ENCODE measurements around the gene LYAR.
A peak's percentile ranks its signal among the peaks of the same experiment; 100 is the strongest.

LYAR gene, protein sequence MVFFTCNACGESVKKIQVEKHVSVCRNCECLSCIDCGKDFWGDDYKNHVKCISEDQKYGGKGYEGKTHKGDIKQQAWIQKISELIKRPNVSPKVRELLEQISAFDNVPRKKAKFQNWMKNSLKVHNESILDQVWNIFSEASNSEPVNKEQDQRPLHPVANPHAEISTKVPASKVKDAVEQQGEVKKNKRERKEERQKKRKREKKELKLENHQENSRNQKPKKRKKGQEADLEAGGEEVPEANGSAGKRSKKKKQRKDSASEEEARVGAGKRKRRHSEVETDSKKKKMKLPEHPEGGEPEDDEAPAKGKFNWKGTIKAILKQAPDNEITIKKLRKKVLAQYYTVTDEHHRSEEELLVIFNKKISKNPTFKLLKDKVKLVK

DNA sequence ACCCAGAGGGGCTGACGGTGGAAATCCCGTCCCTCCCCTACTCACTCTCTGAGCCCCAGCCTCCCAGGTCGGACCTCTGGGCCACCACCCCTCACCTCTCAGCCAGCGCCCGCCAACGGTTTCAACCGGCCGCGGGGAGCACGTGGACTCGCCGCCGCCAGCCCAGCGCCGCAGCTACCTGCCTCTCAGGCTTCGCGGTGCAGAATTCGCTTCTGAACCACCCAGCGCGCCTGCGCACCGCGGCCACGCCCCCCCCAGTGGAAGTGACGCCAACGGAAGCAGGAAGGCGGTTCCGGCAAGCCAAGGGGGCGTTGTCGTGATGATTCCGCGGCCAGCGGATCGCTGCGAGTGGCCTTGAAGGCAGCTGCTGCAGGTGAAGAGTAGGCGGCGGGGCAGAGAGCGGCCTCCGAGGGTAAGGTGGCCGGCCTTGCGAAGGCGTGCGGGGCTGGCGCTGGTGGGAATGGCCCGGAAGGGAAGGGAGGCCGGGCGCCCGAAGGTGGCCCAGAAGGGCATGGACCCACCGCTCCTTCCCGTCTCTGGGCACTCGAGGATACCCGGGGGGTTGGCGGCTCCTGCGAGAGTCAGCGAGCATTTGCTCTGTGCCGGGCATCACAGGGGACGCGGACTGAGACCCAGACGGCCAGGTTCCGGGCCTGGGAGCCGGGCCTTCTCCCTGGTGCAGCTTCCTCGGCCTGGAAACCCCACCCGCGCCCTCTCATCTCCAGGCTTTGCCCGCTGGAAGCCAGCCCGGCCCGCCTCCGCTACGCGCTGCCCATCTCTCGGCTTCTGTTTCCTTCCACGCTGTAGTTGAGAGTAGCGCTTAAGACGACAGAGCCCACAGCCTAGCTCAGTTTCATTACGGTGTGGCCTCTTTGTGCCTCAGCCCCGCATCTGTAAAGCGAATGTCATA lies at the start of gene LYAR, which contains the start of gene ZBTB49:
Gene LYAR, minus strand, starts transcription at position 214 of the 910 bp plus-strand sequence. CDS start 6,412 bp downstream, outside the sequence.
Gene ZBTB49, plus strand, starts transcription at position 311 of the 910 bp plus-strand sequence. CDS start 9,695 bp downstream, outside the sequence.
- peak; percentile 68 for DNase-seq

- DNase-seq, result no peak
These were observed 49.6 kb upstream of the LYAR start for GRCh38 chr4:4339504-4340085.

GRCh38 chr4:4338210-4339001 lies 48.5 kb upstream of the LYAR start:
- no peak for DNase-seq

DNA sequence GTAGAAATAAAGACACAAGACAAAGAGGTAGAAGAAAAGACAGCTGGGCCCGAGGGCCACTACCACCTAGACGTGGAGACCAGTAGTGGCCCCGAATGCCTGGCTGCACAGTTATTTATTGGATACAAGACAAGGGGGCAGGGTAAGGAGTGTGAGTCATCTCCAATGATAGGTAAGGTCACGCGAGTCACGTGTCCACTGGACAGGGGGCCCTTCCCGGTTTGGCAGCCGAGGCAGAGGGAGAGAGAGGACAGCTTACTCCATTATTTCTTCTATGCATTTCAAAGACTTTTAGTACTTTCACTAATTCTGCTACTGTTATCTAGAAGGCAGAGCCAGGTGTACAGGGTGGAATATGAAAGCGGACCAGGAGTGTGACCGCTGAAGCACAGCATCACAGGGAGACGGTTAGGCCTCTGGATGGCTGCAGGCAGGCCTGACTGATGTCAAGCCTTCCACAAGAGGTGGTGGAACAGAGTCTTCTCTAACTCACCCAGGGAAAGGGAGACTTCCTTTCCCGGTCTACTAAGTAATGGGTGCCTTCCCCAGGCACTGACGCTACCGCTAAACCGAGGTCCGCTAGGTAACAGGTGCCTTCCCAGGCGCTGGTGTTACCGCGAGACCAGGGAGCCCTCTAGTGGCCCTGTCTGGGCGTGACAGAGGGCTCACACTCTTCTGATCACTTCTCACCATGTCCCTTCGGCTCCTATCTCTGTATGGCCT lies 45.0 kb upstream of the LYAR start:
- peak; percentile 36 for DNase-seq

DNA sequence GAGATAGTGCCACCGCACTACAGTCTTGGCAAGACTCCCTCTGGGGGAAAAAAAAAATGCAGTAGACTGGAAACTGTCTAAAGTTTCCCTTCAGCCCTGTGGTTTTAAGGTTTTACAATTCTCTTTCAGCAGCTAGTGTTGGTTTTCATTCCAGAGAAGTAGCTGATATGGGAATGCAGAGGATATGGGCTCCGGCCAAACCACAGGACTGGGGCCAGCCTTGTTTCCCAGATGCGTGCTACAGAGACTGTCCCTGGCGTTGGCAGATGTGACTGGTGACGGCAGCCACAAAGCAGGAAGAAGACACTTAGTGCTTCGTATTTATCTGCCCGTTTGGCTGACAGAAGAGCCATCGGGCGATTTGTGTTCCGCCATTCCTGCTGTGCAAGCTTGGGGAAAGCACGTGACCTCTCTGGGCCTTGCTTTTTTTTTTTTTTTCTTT lies 43.3 kb upstream of the LYAR start:
- no peak for DNase-seq

DNA sequence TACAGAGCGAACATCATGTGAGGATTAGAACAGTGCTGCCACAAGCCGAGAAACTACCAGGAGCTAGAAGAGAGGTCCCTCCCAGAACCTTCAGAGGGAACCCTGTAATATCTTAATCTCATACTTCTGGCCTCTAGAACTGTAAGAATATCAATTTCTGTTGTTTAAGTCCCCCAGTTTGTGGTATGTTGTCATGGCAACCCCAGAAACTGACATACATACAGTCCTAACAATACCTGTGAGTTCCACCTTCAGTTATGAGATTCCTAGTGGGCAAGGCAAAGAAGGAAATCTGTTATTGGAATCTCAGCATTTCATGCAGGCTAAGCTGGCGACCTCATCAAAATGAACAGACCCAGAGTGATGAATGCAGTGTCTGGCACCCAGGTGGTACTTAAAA lies 42.6 kb upstream of the LYAR start:
- DNase-seq, result no peak

DNA sequence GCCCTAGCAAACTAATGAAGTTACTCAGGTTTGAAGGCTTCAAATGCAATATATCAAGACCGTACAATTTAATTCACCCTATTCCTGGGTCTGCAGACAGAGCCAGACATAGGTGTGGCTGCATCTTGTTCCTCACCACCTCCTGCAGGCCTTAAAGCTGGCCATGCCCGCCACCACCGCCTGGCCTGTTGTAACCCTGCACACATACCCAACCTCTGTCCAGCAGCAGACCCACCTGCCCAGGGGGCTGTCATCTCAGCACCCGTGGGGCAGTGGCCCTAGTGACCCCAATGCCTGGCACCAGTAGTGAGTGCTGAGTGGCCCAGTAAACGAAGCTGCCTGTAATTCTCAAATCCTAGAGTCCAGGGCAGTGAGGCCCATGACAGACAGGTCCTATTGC lies 40.8 kb upstream of the LYAR start:
- no peak for DNase-seq

DNA sequence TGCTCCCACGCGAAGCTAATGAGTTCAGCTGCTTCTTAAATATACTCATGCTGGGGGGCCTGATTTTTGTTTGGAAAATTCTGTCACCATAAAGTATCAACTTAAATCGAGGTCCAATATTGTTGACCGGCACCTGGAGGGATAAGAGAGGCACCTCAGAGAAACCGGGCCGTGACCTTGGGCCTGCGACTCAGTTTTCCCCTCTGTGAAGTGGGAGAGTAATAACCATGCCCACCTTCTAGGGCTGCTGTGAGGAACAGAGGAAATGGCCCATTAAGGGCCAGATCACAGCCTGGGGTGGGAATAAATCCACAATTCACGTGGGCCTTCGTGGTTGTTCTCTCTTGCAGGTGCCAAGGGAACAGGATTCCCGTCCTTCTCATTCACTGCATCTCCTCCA lies 39.5 kb upstream of the LYAR start:
- no peak for DNase-seq

- no peak for DNase-seq
These were observed 38.9 kb upstream of the LYAR start for GRCh38 chr4:4328840-4329239.

DNA sequence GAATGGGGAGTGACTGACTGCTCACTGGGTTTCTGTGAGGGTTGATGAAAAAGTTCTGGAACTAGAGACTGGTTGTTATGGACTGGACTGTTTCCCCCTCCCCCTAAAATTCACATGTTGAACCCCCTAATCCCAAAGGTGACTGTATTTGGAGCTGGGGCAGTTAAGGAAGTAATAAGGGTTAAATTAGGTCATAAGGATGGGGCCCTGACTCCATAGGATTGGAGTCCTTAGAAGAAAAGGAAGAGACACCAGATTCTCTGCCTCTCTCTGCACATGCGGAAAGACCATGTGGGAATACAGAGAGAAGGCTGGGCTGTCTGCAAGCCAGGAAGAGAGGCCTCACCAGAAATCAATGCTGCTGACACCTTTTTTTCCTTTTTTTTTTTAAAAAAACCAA lies 38.3 kb upstream of the LYAR start:
- DNase-seq, result no peak

GRCh38 chr4:4327652-4328121 lies 37.7 kb upstream of the LYAR start:
- DNase-seq, result no peak

- DNase-seq, result no peak
These were observed 36.2 kb upstream of the LYAR start for GRCh38 chr4:4326166-4326565.

DNA sequence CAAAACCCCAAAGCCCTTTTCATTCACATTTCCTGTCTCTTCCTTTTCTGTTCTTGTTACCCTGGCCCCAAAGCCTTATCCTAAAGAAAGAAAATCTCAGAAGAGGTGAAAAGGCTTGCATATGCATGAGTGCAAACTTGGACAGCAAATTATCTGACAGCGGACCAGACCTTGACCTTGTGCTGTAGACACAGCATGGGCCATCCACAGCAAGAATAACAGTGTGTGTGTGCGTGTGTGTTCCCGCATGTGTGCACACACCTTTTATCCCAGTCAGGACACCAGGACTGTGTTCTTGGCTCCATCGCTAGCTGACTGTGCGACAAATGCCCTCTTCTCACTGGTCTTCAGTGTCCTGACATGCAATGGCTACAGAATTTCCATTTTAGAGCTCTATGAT lies 35.4 kb upstream of the LYAR start:
- DNase-seq, result no peak

GRCh38 chr4:4323705-4324534 lies 34.0 kb upstream of the LYAR start:
- no peak for DNase-seq

DNA sequence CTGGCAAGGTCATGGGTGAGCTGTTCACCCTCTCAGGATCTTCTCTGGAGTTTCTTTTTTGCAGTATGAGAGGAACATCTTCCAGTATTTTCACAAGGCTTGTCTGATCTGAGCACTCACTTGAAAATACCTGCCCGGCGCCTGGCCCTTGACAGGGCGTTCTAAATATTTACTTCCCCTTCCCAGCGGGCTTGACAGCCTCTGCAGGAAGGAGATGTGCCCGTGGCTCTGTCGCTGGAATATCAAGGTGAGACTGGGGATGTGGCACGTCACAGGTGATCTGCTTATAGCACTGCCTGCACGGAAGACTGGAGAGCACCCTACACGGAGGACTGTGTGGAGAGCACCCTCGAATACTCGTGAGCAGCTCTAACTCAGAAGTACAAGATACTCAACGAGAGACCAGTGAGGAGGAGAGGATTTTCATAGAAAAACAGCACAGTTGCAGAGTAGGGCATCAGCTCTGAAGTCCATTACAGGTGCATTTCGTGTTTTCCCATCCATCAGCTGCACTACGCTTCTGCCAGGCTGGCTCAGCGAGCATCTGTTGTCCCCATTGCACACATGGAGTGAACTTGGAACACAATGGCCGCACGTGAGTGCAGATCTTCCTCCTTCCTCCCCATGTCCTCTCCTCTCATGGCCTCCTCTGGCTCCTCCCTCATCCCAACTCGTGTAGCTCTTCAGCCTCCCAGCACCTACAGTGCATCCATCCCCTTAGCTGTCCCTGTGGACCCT lies 32.2 kb upstream of the LYAR start:
- DNase-seq, result no peak

GRCh38 chr4:4320951-4321714 lies 31.2 kb upstream of the LYAR start:
- DNase-seq, result no peak

DNA sequence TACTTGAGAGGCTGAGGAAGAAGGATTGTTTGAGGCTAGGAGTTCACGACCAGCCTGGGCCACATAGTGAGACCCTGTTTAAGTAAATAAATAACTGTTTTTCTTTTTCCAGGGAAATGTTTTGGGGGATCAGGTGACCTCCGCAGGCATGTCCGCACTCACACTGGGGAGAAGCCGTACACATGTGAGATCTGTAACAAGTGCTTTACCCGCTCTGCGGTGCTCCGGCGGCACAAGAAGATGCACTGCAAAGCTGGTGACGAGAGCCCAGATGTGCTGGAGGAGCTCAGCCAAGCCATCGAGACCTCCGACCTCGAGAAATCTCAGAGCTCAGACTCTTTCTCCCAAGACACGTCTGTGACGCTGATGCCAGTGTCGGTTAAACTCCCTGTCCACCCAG lies 30.6 kb upstream of the LYAR start:
- DNase-seq, result no peak

GRCh38 chr4:4317496-4318232 lies 27.7 kb upstream of the LYAR start:
- no peak for DNase-seq

- no peak for DNase-seq
These were observed 26.2 kb upstream of the LYAR start for GRCh38 chr4:4316150-4316495.

All from NCI-H510A (cell line).